GM19467 (cell line): ENCODE measurements around the gene FXR2.
"Not testable (repeated sequence)": the region's sequence is repeated elsewhere in the genome, so short reads cannot be mapped to it uniquely, and the experiment has no call there.

ENCODE experiments used
- ATAC-seq: cut with Tn5 transposase; IDR thresholded peaks from one replicate; pipeline ENCODE4 v1.9.1; 2021; ENCODE audit warnings: mild to moderate bottlenecking, moderate library complexity; ENCODE audit not compliant: unreplicated experiment

Gene FXR2

GRCh38 chr17:7614425-7615264, at the start of gene FXR2:
Gene FXR2 (minus strand): TSS chr17:7614897. CDS start chr17:7614532, 365 bp downstream.
- peak; percentile 85 for ATAC-seq

DNA sequence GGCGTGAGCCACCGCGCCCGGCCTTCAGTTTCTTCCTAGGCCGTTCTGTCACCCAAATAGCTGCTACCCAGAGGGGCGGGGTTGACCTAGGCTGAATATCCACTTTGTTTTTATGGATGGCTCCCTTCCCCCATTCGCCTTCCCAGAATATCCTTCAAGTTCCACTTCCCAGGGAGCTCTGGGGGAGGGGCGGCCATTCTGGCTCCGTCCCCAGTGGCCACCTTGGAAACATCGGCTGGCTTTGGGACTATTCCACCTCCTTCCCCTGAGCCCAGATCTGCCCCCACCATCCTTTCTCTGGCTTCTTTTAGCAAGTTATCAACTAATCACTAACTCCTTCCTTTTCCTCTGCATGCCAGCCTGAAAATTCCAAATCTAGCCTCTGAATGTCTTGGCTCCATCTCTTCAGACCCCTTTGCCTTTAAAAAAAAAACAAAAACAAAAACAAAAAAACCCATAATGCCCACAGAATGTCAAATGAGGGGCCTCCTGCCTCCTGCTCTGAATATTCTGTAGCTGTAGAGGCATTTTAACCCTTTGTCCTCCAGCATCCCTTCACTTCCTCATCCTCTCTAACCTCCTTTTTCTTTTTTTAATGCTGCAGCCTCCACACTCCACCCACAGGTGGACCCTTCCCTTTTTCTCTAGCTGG, 42.4 kb upstream of the FXR2 start:
- ATAC-seq = no peak

- no peak for ATAC-seq
Measured at GRCh38 chr17:7655541-7655840, 40.8 kb upstream of the FXR2 start.

DNA sequence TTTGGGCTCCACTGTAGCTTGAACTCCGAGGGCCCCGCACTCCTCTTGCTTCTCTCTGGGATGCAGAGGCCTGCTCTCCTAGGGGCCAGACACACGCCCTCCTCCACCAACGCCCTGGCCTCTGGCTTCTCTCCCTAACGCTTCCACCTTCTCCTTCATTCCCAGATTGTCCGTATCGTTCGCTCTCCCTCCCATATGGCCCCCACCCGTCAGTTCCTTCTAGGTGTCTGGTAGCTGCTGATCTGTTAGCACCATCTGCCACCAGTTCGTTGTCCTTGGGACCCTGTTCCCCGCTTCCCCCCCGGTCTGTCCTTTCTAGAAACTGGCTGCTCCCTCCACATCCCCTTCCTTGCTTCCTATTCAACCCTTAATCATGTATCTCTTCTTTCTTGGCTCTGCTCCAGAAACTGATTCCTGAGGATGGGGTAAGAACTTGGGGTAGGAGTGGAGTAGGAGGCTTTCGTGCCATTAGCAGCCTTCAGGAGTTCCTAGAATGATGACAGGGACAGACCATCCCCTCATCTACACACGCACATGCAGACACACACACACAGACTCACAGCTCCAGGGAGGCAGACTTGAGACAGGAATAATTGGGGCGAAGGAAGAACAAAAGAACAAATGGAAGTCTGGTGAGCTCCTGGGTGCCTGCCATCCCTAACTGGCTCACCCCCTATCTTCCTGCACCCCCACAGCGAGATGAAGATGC, 40.3 kb upstream of the FXR2 start:
- ATAC-seq = no peak

DNA sequence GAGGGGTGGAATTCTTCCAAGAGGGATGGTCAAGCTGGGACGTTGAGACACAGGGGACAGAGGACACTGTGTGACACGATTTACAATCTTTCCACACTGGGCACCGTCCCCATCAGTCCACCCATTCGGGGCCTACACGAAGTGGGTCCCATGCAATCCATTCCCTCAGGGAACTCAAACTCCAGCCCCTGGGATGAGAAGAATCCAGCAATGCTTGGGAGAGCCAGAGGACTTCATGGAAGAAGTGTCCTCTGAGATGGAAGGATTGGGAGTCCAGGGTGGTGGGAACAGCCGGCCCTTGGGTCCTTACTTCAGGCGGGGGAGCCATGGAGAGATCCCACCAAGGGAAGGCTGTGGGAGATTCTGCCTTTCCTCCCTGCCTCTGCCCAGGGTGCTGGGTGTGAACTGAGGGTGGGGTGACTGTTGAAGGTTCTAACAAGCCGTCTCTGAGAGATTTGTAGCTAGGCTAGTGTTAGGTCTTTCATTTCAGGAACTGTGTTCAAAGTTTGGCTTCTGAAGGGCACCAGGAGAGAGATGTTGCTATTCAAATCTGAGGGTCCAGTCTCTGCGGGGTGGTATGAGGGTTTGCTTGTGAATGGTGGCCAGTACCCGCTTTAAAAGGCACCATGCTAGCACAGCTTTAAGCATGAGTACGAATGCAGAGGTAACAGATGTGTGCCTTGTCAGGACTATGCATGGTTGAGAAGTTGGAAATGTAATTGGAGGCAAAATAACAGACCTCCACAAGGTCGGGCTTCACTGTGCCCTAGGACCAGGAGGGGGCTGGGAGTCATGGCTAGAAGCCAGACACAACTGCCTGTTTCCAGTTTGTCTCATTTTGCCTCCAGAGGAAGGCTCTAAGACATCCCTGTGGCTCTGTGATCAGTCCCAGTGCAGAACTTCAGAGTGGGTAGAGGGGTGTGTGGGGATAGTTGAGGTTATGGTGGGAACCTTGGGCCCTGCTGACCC, 38.0 kb upstream of the FXR2 start:
- ATAC-seq = no peak

- ATAC-seq = no peak
Measured at GRCh38 chr17:7651665-7652387, 37.1 kb upstream of the FXR2 start.

DNA sequence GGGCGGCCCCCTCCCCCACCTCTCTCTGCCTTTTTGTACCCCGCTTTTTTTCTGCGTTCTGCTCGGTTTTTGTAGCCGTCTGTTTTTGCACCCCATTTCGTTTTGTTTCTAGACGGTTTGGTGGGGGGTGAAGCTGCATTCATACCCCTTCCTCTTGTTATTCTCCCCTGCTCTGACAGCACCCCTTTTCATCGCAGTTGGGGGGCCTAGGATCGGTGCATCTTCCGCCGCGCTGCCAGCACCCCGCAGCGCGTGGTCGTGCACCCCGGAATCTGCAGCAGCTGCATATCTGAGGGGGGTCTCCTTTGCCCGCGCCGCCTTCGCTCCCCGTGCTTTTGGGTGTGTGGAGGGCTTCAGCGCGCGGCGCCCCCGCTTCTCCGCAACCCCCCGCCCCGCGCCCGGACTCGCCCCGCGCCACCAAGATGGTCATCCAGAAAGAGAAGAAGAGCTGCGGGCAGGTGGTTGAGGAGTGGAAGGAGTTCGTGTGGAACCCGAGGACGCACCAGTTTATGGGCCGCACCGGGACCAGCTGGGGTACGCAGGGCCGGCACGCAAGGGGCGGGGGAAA, 36.5 kb upstream of the FXR2 start:
- no peak for ATAC-seq

DNA sequence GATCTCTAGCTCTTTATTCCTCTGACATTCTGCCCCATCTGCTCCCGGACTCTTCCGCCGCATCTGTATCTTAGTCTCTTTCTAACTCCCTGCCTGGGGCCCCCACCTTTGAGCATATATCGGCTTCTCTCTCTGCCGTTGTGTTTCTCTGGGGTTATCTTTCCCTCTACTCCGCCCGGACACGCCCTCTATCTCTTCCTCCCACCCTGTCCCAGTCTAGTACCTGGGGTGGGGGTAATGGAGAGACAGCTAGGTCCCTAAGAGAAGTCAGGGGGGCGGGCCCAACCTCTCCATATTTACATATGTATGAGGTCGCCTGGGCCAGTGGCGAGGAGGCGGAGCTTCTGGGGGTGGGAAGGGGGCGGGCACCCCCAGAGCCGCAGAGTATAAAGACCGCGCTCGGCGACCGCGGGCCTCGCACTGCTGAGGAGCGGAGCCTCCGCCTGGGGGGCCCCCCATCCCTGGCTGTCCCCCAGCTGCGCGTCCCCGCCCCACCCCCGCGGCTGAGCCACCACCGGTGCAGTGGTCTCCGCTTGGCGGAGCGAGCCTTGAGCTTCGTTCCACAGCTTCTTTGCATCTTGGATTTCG, 35.9 kb upstream of the FXR2 start, which contains the start of gene ATP1B2:
ATP1B2 (plus strand) TSS at position 418 of the 588 bp plus-strand sequence. CDS start 593 bp downstream, outside the sequence.
- no peak for ATAC-seq

GRCh38 chr17:7647018-7647417, 32.3 kb upstream of the FXR2 start:
- ATAC-seq = no peak

GRCh38 chr17:7646457-7646856, 31.8 kb upstream of the FXR2 start:
- ATAC-seq = no peak

DNA sequence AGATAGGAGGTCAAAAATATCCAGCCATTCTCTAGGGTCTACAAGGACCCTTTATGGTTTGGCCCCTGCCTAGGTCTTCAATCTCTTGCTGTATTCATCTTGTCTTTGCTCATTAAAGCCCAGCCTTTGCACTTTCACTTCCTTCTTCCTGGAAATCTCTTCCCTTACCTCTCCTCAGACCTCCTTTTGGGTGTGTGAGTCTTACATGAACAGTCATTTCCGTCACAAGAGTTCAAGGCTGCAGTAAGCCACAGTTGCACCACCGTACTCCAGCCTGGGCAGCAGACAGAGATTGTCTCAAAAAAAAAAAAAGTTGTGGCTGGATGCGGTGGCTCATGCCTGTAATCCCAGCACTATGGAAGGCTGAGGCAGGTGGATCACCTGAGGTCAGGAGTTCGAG, 30.1 kb upstream of the FXR2 start:
- ATAC-seq = no peak

- ATAC-seq = not testable (repeated sequence)
Measured at GRCh38 chr17:7641635-7642034, 26.9 kb upstream of the FXR2 start.

- no peak for ATAC-seq
Measured at GRCh38 chr17:7640783-7641182, 26.1 kb upstream of the FXR2 start.

GRCh38 chr17:7636163-7636562, 21.5 kb upstream of the FXR2 start:
- ATAC-seq = no peak

DNA sequence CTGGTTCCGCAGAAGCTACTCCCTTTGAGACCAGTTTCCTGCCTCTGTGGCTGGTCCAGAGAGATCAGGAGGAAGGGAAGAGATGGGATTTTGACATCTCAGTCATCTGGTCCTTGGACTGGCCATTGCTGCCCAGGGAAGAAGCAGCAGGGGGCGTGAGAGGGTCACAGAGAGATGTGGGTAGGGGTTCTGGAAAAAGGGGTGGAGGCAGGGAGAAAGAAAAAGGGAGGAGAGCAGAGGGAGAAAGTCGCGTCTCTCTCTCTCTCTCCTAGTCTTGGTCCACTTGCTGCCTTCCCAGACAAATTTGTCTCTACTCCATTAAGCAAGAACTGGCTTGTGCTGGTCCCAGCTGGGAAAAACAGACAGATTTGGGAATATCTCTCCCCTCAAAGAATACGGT, 19.7 kb upstream of the FXR2 start:
- ATAC-seq = no peak

DNA sequence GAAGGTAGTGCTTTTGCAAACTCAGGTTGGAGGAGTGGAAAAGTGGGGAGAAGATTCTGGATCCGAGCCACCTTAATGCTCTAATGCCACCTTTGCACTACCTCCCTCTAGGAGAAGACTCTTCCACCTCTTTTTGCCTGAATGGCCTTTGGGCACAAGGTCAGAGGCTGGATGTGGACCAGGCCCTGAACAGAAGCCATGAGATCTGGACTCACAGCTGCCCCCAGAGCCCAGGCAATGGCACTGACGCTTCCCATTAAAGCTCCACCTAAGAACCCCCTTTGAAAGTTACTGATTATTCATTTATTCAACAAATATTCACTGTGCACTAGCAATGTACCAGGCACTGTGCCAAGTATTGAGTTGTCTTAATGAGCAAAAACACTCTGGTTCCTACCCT, 18.4 kb upstream of the FXR2 start:
- ATAC-seq = no peak

DNA sequence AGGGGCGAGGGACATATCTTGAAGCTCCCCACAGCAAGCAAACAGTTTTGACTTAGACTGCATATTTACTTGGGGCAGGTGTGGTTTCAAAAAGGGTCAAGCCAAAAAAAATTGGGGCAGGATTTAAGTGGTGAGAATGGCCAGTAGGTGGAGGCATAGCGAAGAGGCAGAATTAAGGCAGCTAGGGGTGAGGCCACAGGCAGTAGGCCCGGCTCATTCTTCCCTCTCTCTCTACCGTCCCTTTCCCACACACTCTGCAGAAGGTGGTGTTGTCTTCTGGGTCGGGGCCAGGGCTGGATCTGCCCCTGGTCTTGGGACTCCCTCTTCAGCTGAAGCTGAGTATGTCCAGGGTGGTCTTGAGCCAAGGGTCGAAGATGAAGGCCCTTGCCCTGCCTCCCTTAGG, 17.8 kb upstream of the FXR2 start:
- no peak for ATAC-seq

- no peak for ATAC-seq
Measured at GRCh38 chr17:7631398-7632380, 17.0 kb upstream of the FXR2 start.
